Measurements from ENCODE around the gene ELOA2. TPM values are rescaled to one million over a fixed set of nuclear protein-coding genes. Genes with fewer than 3 reads are reported as not detected.
"Not testable (repeated sequence)": the region's sequence is repeated elsewhere in the genome, so short reads cannot be mapped to it uniquely, and the experiment has no call there.

Gene ELOA2
- polyA plus RNA-seq, 2 donors, result not detected

DNA sequence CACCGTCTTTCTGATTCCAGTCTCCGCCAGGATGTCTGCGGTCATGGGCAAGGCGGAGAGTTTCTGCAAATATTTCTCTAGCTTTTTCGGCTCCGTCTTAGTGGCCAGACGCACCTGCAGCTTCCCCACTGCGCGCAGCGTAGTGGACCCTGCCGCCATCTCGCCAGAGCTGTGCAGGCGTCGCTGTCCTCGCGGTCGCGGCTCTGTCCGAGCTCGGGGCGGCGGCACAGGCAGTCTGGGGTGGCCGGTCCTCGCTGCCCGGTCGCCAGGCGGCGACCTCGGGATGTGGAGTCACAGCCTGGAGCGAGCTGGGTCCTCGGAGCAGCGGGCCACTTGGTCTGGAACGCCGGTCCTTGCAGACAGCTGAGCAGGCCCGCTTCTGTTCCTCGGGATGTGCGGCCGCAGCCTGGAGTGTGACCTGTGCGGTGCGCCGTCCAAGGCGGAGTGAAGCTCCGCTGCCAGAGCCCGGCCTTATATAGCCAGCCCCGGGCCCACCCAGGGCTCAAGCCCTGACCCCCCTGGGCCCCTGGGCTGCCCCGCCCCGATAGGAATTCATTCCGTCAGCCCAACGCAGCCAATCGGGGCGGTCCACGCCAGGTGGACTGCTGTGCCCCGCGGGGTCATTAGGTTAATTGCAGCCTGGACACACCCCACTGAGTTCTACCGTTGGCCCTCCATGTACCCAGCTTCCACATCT is 11.5 kb downstream of the ELOA2 start:
- WGBS, 2 donors, result no CpG with 5 or more reads among the region's 55 CpGs
- not testable (repeated sequence) for H3K36me3 ChIP-seq (ENCODE audit: control insufficient read depth in 2 of 2, insufficient read depth in 2 of 2, low read length in 1 of 2); H3K4me1 ChIP-seq (ENCODE audit: control insufficient read depth in 2 of 2, insufficient read depth in 2 of 2, low read length in 1 of 2); H3K9me3 ChIP-seq (ENCODE audit: control insufficient read depth in 2 of 2, insufficient read depth in 1 of 2, low read depth in 1 of 2, low read length in 1 of 2); H3K27me3 ChIP-seq (ENCODE audit: control insufficient read depth in 1 of 2, insufficient read depth in 2 of 2, low read length in 2 of 2); H3K27ac ChIP-seq (ENCODE audit: low read depth in 2 of 2, low read length in 1 of 2); H3K4me3 ChIP-seq (ENCODE audit: low read depth in 1 of 2, low read length in 2 of 2)

GRCh38 chr18:47022821-47023220 is 12.6 kb downstream of the ELOA2 start:
- not testable (repeated sequence) for H3K36me3 ChIP-seq (ENCODE audit: control insufficient read depth in 2 of 2, insufficient read depth in 2 of 2, low read length in 1 of 2); H3K9me3 ChIP-seq (ENCODE audit: control insufficient read depth in 2 of 2, insufficient read depth in 1 of 2, low read depth in 1 of 2, low read length in 1 of 2); H3K27ac ChIP-seq (ENCODE audit: low read depth in 2 of 2, low read length in 1 of 2); H3K27me3 ChIP-seq (ENCODE audit: control insufficient read depth in 1 of 2, insufficient read depth in 2 of 2, low read length in 2 of 2); H3K4me1 ChIP-seq (ENCODE audit: control insufficient read depth in 2 of 2, insufficient read depth in 2 of 2, low read length in 1 of 2); H3K4me3 ChIP-seq (ENCODE audit: low read depth in 1 of 2, low read length in 2 of 2)
- WGBS, 2 donors, result 93 to 95% methylated on average over 9 of the region's 29 CpGs

GRCh38 chr18:47020757-47021156 is 14.7 kb downstream of the ELOA2 start:
- not testable (repeated sequence) for H3K27ac ChIP-seq (ENCODE audit: low read depth in 2 of 2, low read length in 1 of 2); H3K36me3 ChIP-seq (ENCODE audit: control insufficient read depth in 2 of 2, insufficient read depth in 2 of 2, low read length in 1 of 2)
- no CpG with 5 or more reads among the region's 19 CpGs for WGBS, 2 donors

GRCh38 chr18:47019870-47020269 is 15.6 kb downstream of the ELOA2 start:
- H3K9me3 ChIP-seq (ENCODE audit: control insufficient read depth in 2 of 2, insufficient read depth in 1 of 2, low read depth in 1 of 2, low read length in 1 of 2); H3K27ac ChIP-seq (ENCODE audit: low read depth in 2 of 2, low read length in 1 of 2); H3K27me3 ChIP-seq (ENCODE audit: control insufficient read depth in 1 of 2, insufficient read depth in 2 of 2, low read length in 2 of 2); H3K4me3 ChIP-seq (ENCODE audit: low read depth in 1 of 2, low read length in 2 of 2); H3K36me3 ChIP-seq (ENCODE audit: control insufficient read depth in 2 of 2, insufficient read depth in 2 of 2, low read length in 1 of 2); H3K4me1 ChIP-seq (ENCODE audit: control insufficient read depth in 2 of 2, insufficient read depth in 2 of 2, low read length in 1 of 2): not testable (repeated sequence)
- WGBS, 2 donors, result no CpG with 5 or more reads among the region's 10 CpGs

More at GRCh38 chr18:47020757-47021156, 14.7 kb downstream of the ELOA2 start:
- not testable (repeated sequence) for H3K9me3 ChIP-seq (ENCODE audit: control insufficient read depth in 2 of 2, insufficient read depth in 1 of 2, low read depth in 1 of 2, low read length in 1 of 2); H3K4me3 ChIP-seq (ENCODE audit: low read depth in 1 of 2, low read length in 2 of 2); H3K27me3 ChIP-seq (ENCODE audit: control insufficient read depth in 1 of 2, insufficient read depth in 2 of 2, low read length in 2 of 2); H3K4me1 ChIP-seq (ENCODE audit: control insufficient read depth in 2 of 2, insufficient read depth in 2 of 2, low read length in 1 of 2)

Other genes starting within 250 kb of the ELOA2 start
- gene PIAS2, start 118.1 kb downstream of the ELOA2 start, polyA plus RNA-seq, result 1 to 10 TPM; 2.3 to 3.8 TPM
- 1 to 10 TPM; 1.2 to 2.2 TPM for gene KATNAL2, start 118.0 kb downstream of the ELOA2 start, polyA plus RNA-seq
- 10 to 100 TPM; 13.1 to 13.9 TPM for gene HDHD2, start 114.9 kb upstream of the ELOA2 start, polyA plus RNA-seq
- 10 to 100 TPM in 1 of 2 donors, 1 to 10 TPM in 1; 8.8 to 10.6 TPM for gene IER3IP1, start 140.7 kb upstream of the ELOA2 start, polyA plus RNA-seq
- not detected for gene SKOR2, start 216.0 kb upstream of the ELOA2 start, polyA plus RNA-seq

All from esophagus (tissue), 2 donors.